ENCODE measurements around the gene TUBA4A. TPM values are rescaled to one million over a fixed set of nuclear protein-coding genes. Genes with fewer than 3 reads are reported as not detected.

The TUBA4A gene
- total RNA-seq, 6 experiments from 2014 or later, result 14.9 to 114 (median 35.6) TPM

- TF ChIP-seq POLR2A (IDR thresholded peaks at IDR 0.05) (no peak), CTCF (IDR thresholded peaks at IDR 0.05) (no peak)
- H3K9me3 ChIP-seq, result no peaks in the 10 kb centered on the region
- ATAC-seq, result peak in 3 of 4 donors; percentile 4 to 8 (median 5)
- peak overlapping the region in 2 of 3 donors; percentile 82 to 84 for H3K4me3 ChIP-seq
- peaks cover 0 to 24% (median 8%) of the 10 kb centered on the region in 4 donors for H3K4me1 ChIP-seq
- intact Hi-C loops (cut with DNase I), result loop anchor here in 1 of 2 donors (5.0 kb wide), 1 partner anchor 36 kb away; the partner anchor contains the start of gene SLC23A3
- no peaks in the 10 kb centered on the region for H3K27me3 ChIP-seq
- H3K36me3 ChIP-seq, result peaks cover 0 to 37% (median 5%) of the 10 kb centered on the region in 4 donors
- WGBS (ENCODE audit: insufficient coverage, low coverage, low lambda C conversion rate, missing lambda C conversion rate), result 25% methylated on average over 16 of the region's 17 CpGs
- H3K27ac ChIP-seq, result peak overlapping the region in 2 of 3 donors; percentile 93 to 95
- DNase-seq, result no peak
Measured at GRCh38 chr2:219207884-219208740, 45.6 kb downstream of the TUBA4A start.

GRCh38 chr2:219207134-219207883, 46.4 kb downstream of the TUBA4A start:
- Histone ChIP-seq H3K4me3 (peak overlapping the region; percentile 60 to 84 (median 82)), H3K27ac (peak overlapping the region; percentile 80 to 95 (median 93)), H3K27me3 (no peaks in the 10 kb centered on the region), H3K36me3 (peaks cover 0 to 31% (median 5%) of the 10 kb centered on the region in 4 donors), H3K4me1 (peaks cover 0 to 24% (median 8%) of the 10 kb centered on the region in 4 donors), H3K9me3 (no peaks in the 10 kb centered on the region)
- DNase-seq, result no peak
- intact Hi-C loops (cut with DNase I), result loop anchor here in 1 of 2 donors (5.0 kb wide), 1 partner anchor 35 kb away; the partner anchor contains the start of gene SLC23A3
- WGBS (ENCODE audit: insufficient coverage, low coverage, low lambda C conversion rate, missing lambda C conversion rate), result 5% methylated on average over 13 of the region's 22 CpGs
- no peak for ATAC-seq
- TF ChIP-seq POLR2A (IDR thresholded peaks at IDR 0.05) (no peak), CTCF (IDR thresholded peaks at IDR 0.05) (no peak)

- WGBS (ENCODE audit: insufficient coverage, low coverage, low lambda C conversion rate, missing lambda C conversion rate), result 0% methylated on average over 17 of the region's 76 CpGs
- DNase-seq (peak; percentile 96 to 98 (median 97)), ATAC-seq (peak; percentile 89 to 95 (median 92))
- Histone ChIP-seq H3K27me3 (no peaks in the 10 kb centered on the region), H3K36me3 (peaks cover 0 to 25% (median 5%) of the 10 kb centered on the region in 4 donors), H3K9me3 (no peaks in the 10 kb centered on the region), H3K4me1 (peaks cover 0 to 24% (median 8%) of the 10 kb centered on the region in 4 donors), H3K4me3 (peak within 1 kb of the TSS; percentile 60 to 84 (median 82)), H3K27ac (peak within 1 kb of the TSS; percentile 80 to 95 (median 93))
- intact Hi-C loops (cut with DNase I), result loop anchor here in 1 of 2 donors (5.0 kb wide), 1 partner anchor 34 kb away; the partner anchor contains the start of gene SLC23A3
- peak; percentile 96 for TF ChIP-seq POLR2A (IDR thresholded peaks at IDR 0.05)
- TF ChIP-seq CTCF (IDR thresholded peaks at IDR 0.05), result peak in 1 of 4 donors; percentile 26
Measured at GRCh38 chr2:219206328-219207133, 47.2 kb downstream of the TUBA4A start, which contains the start of gene ZFAND2B. TSS of gene ZFAND2B (plus strand) at chr2:219206782. CDS start at chr2:219206988, 206 bp downstream.
